ENCODE measurements around the gene NAB1.

Gene NAB1

DNA sequence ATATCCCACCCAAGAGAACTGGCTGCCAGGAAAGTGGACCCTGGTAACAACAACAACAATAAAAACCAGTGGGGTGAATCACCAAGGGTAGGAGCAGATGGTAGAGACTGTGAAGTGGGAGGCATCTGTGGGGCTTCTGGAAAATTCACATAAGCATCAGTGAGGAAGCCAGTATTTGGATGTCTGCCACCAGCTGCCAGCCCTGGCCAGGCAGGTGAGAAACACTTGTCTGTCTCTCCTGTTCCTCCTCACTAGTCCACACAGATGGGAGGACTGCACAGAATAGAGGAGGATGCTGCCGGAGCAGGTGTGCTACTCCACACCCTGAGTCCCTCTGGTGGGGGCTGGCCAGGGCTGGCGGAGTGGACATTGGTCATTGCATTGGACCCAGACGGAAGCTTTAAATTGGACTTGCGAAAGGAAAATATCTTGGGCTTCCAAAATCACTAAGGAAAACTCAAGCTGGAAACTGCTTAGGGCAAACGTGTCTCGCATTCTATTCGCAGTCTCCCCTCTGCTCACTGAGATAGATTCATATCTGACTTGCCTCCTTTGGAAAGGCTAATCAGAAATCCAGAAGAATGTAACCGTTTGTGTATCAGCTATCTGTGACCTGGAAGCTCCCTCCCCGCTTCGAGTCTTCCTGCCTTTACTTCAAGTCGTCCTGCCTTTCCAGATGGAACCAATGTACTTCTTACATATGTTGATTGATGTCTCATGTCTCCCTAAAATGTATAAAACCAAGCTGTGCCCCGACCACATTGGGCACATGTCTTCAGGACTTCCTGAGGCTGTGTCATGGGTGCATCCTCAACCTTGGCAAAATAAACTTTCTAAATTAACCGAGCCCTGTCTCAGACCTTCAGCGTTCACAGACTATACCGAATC lies 69.1 kb downstream of the NAB1 start:
- TF ChIP-seq, protein P1, sequence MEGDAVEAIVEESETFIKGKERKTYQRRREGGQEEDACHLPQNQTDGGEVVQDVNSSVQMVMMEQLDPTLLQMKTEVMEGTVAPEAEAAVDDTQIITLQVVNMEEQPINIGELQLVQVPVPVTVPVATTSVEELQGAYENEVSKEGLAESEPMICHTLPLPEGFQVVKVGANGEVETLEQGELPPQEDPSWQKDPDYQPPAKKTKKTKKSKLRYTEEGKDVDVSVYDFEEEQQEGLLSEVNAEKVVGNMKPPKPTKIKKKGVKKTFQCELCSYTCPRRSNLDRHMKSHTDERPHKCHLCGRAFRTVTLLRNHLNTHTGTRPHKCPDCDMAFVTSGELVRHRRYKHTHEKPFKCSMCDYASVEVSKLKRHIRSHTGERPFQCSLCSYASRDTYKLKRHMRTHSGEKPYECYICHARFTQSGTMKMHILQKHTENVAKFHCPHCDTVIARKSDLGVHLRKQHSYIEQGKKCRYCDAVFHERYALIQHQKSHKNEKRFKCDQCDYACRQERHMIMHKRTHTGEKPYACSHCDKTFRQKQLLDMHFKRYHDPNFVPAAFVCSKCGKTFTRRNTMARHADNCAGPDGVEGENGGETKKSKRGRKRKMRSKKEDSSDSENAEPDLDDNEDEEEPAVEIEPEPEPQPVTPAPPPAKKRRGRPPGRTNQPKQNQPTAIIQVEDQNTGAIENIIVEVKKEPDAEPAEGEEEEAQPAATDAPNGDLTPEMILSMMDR (IDR thresholded peaks at IDR 0.05), result no peak
- no peak for TF ChIP-seq ZFX (IDR thresholded peaks at IDR 0.05; ENCODE audit: borderline replicate concordance)
- H3K27ac ChIP-seq, result no peak overlapping the region

DNA sequence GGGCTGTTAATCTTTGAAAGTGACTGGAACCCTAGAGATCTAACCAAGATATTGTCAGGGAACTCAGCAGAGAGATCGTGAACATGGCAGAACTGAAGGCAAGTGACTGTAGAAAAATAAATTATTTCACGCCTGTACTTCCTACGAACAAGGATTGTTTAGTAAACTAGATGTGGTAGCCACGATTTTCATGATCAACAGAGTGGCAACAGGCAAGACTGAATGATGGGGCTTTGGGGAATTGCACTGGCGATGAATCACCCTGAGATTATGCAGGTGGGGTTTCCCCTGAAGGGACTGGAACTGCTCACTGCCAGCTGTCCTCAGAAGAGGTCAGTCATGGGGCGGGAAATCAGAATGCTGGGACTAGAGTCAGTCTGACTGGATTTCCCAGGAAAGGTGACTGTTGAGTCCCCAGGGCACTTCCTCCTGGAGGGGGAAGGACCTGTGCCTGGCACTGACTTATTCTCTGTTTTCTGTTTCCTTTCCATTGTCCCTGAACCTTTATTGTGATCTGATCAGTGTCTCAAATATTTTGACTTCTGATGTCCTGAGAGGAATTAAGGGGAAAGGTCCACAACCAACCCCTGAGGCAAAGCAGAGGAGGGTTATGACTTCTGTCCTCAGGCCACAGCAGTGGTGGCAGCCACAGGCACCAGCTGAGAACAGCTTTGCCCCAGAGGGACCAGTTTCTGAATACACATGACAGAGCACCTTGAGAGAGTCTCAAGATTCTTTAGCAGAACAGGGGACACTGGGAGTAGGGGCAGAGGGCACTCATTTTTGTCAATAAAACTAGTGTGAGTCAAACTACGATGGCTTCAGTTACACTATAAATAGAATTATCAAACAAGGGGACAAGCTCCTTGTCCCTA lies 70.0 kb downstream of the NAB1 start:
- no peak overlapping the region for H3K27ac ChIP-seq
- no peak for TF ChIP-seq ZFX (IDR thresholded peaks at IDR 0.05; ENCODE audit: borderline replicate concordance)
- TF ChIP-seq, protein P1 (IDR thresholded peaks at IDR 0.05), result no peak

DNA sequence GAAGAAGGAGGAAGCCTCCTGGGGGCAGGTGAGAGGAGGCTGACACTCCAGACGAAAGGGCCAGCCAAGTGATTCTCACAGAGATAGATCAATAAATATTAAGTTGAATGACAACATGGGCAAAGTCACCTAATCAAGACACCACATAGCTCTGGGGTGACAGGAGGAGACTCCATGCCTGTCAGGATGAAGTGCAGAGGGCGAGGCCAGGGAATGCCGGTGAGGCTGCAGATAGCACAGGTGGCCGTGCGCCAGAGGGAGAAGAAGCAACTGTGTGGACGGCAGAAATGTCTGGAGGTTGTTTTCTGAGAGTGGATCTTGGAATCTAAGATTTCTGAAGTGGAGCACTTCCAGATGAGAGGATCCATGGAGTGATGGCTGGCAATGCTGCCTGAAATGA lies 71.4 kb downstream of the NAB1 start:
- H3K27ac ChIP-seq, result no peak overlapping the region
- TF ChIP-seq, protein P1 (IDR thresholded peaks at IDR 0.05), result no peak
- no peak for TF ChIP-seq ZFX (IDR thresholded peaks at IDR 0.05; ENCODE audit: borderline replicate concordance)

DNA sequence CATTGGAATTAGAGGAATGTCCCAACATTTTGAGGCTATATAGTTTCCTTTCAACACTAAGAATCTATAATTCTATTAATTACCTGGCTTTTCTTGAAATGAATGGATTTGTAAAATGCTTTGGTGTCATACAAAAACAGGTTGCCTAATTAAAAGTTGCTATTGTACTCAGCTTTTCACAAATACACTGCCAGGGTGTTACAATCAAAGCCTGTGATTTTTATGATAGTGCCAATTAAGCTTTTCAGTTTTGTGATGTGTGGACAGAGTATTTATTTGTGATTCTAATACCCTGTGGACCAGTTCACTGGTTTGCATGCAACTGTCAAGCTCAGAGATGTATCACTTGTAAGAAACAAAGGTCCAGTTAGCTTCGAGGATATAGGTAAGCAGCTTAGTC lies 71.8 kb downstream of the NAB1 start:
- no peak overlapping the region for H3K27ac ChIP-seq
- TF ChIP-seq ZFX (IDR thresholded peaks at IDR 0.05; ENCODE audit: borderline replicate concordance), result no peak
- TF ChIP-seq, protein P1 (IDR thresholded peaks at IDR 0.05), result no peak

DNA sequence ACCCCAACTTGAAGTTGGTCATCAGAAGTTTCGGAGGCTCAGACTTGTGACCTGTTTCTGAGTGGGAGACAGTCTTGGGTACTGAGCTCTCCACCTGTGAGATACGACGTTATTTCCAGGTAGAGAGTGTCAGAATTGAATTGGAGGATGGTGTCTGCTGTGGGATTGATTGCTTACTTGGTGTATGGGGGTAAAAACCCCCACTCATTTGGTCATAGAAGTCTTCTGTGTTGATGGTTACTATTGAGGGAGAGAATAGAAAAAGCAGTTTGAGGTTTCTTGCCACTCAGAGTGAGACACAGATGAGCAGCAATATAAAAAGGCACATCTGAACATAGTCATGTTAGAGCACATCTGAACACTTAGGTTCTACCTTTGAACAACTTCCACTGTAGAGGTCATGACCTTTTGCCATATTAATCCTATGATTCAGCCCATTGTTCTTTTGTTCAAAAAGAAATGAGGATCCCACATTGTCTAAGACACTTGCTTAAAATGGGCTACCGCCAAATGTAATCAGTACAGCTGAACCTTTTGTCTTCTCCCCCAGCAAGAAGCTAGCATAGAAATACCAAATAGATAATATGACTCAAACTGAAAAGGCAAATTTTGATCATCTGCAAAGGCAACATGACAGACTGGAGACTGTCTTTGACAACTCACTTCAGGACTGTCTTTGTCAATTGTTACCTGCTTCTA lies 73.3 kb downstream of the NAB1 start:
- H3K27ac ChIP-seq, result no peak overlapping the region
- no peak for TF ChIP-seq ZFX (IDR thresholded peaks at IDR 0.05; ENCODE audit: borderline replicate concordance)
- TF ChIP-seq, protein P1 (IDR thresholded peaks at IDR 0.05), result no peak

DNA sequence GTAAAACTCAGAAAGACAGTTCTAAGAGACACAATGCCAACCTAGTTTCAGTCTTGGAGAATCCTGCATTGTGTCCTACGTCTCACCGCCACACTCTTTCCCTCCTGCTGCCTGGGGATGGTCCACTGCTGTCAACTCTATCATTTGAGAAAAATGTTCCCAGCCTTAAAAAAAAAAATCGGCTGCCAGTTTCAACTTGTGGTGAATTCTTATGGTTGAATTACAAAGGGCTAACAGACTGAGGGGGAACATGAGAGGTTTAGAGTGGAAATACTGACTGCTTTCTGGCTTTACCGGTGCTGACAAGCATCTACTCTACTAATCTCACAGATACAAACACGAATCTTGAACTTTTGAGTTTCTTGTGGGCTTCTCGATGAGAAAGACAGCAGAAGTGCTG lies 74.0 kb downstream of the NAB1 start:
- H3K27ac ChIP-seq, result no peak overlapping the region
- TF ChIP-seq, protein P1 (IDR thresholded peaks at IDR 0.05), result no peak
- TF ChIP-seq ZFX (IDR thresholded peaks at IDR 0.05; ENCODE audit: borderline replicate concordance), result no peak

Measured in 22Rv1 (cell line).